Posterior cingulate gyrus (tissue), 11 donors: ENCODE data around the gene CYBA.
"Not testable (repeated sequence)": the region's sequence is repeated elsewhere in the genome, so short reads cannot be mapped to it uniquely, and the experiment has no call there.

ENCODE experiments used
- DNase-seq, 10 donors: peaks; one replicate each; pipeline versions ENCODE4 v3.0.0 to v3.0.0-alpha.2; 2020 to 2021; ENCODE audit warnings: mixed read lengths in 3 of 10
- intact Hi-C: fragments of 100-400 bp; cut with DNase I; formaldehyde crosslinking; loops from one replicate; pipeline ENCODE4 v1.15.1; 2023

Gene CYBA

GRCh38 chr16:88616736-88617135, 34.1 kb downstream of the CYBA start:
- intact Hi-C loops, result no loop called here
- DNase-seq, result no peak

GRCh38 chr16:88616320-88616719, 34.5 kb downstream of the CYBA start:
- DNase-seq, result peak in 1 of 10 donors; percentile 47
- intact Hi-C loops, result no loop called here

DNA sequence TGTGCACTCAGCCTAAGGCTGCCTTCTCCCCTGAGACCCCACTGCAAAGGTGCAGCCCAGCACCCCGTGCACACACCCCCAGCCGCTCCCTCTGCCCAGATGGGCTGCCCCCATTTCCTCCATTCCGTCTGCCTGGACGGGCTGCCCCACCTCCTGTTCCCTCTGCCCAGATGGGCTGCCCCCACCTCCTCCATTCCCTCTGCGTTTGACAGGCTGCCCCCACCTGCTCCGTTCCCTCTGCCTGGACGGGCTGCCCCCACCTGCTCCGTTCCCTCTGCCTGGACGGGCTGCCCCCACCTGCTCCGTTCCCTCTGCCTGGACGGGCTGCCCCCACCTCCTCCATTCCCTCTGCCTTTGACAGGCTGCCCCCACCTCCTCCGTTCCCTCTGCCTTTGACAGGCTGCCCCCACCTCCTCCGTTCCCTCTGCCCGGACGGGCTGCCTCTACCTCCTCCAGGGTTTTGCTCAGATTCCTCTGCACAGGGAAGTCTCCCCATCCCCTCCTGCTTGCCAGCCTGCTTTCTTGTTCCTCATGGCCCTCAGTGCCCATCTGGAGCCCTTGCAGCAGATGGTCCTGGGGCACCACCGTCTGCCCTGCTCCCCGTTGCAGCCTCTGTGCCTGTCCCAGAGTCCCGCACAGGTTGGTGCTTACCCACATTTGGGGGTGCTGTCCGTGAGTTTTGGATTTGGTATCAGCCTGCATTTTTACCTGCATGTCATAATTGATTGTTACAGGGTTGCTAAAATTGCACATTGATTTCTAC, 35.9 kb downstream of the CYBA start:
- DNase-seq, result peak in 1 of 10 donors; percentile 50
- intact Hi-C loops, result no loop called here

DNA sequence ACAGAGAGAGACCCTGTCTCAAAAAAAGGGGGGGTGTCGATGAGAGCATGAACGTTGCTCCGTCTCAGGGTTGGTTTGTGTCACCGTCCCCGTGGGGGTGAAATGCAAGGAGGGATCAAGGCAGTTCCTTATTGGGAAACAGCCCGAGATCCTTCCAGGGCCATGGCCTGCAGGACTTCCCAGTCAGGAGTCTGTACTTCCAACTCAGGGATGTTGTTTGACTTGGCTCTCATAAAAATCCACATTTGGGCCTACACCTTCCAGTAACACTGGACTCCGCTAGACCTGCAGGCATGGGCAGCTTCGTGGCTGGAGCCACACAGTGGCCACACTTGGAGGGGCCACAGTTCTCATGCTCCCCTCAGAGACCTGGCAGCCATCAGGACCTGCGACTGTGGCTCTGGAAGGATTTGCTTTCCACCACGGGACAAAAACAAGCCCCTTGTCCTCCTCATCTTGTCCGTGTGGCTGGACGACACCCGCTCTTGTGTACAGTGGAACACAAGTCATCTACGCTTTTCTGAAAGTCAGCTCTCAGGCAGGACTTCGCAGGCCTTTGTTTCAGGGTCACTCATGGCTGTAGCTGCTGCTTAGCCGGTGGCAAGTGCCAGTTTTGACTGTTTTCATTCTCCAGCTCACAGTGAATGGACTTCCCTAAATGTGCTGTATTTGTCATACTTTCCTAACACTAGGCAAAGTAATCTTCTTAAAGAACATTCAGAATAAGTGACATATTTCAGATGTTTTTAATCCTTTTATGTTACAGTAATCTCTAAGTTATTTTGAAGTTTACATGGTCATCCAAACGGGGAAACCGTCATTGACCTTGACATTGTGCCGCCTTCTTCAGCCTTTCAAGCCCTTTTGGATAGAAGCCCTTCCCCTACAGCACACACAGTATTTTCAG, 36.7 kb downstream of the CYBA start:
- intact Hi-C loops, result no loop called here
- DNase-seq, result no peak

GRCh38 chr16:88613293-88613692, 37.6 kb downstream of the CYBA start:
- no peak for DNase-seq
- intact Hi-C loops, result no loop called here

DNA sequence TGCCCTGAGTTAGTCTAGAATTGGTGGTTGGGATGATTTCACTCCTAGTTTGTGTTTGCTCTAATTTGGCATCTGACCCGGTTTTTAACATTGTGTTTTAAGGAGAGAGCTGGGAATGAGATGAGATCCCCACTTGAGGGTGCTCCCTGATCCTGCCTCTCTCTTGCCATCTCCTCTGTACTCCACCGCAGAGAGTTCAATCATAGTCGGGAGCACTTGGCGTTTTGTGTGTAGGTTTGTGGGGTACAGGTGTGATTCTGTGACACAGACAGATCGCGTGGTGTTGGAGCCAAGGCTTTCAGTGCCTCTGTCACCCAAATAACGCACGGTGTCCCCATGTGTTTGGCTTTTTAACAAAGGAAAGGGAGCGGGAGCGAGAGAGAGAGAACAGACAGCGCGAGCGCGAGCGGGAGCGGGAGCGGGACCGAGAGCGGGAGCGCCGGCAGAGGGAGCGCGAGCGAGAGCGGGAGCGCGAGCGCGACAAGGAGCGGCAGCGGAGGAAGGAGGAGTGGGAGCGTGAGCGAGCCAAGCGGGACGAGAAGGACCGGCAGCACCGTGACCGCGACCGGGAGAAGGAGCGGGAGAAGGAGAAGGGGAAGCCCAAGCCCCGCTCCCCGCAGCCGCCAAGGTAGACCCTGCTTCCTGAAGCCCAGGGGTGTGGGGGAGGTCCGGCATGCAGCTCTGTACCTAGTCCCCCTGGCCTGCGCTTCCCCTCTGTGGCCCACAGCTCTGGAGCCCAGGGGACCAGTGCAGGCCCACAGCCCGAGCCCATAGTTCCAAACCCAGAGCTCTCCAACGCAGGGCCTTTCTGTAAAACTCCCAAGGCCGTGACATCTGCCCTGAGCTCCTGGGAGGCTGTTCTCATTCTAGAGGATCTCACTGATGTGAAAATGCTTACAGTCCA, 39.7 kb downstream of the CYBA start:
- intact Hi-C loops, result no loop called here
- DNase-seq, result peak in 6 of 10 donors; percentile 27 to 90 (median 44)

- no peak for DNase-seq
- intact Hi-C loops, result no loop called here
Measured at GRCh38 chr16:88610080-88610479, 40.8 kb downstream of the CYBA start.

- DNase-seq, result peak in 2 of 10 donors; percentile 23 to 50
- intact Hi-C loops, result not testable (repeated sequence)
Measured at GRCh38 chr16:88609426-88609825, 41.4 kb downstream of the CYBA start.

GRCh38 chr16:88608076-88608475, 42.8 kb downstream of the CYBA start:
- peak in 1 of 10 donors; percentile 19 for DNase-seq
- intact Hi-C loops, result no loop called here

- peak in 8 of 10 donors; percentile 28 to 93 (median 62) for DNase-seq
- intact Hi-C loops, result no loop called here
Measured at GRCh38 chr16:88606148-88606757, 44.6 kb downstream of the CYBA start.

- intact Hi-C loops, result no loop called here
- peak in 3 of 10 donors; percentile 45 to 76 (median 68) for DNase-seq
Measured at GRCh38 chr16:88605186-88606147, 45.4 kb downstream of the CYBA start.

GRCh38 chr16:88602091-88602490, 48.8 kb downstream of the CYBA start:
- intact Hi-C loops, result no loop called here
- peak in 2 of 10 donors; percentile 39 to 79 for DNase-seq

DNA sequence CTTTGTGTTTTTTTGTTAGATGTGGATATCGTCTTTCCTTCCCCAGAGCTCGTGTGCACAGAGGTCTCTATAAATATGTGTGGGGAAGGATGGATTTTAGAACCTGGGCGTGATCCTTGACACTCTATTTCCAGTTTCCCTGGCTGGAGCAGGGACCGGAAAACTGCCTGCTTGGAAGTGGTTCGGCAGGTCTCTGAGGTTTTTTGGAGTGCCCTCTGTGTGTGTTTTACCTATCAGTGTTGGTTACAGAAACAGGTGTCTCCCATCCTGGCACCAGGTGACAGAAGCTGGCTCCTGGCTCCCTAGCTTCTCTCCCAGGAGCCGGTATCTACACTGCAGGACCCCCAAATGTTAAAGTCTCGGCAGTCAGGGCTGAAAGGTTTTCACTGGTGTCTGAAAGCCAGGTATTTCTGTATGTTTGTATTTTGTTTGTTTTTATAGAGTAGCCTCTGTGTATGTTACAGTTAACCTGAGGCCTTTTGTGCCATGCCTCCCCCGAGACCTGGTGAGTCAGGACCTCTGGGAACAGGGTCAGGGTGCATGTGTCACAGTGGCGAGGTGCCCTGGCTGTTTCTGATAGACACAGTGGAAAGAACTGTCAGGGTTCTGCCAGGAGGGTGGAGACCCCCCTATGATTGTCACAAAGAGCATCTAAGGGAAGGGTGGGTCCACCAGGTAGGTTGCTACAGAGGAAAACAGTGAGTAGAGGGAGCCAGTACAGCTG, 49.4 kb downstream of the CYBA start:
- intact Hi-C loops, result no loop called here
- DNase-seq, result peak in 1 of 10 donors; percentile 9

DNA sequence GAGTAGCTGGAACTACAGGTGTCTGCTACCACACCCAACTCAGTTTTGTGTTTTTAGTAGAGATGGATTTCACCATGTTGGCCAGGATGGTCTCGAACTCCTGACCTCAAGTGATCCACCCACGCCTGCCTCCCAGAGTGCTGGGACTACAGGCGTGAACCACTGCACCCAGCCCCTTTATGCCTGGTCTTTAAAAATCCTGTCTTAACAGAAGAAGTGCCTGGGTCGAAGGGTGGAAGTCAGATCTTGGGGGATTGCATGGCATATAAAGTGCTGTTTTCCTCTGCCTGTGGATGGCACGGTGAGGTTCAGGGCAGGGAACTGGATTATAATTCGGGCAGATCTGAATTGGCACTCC, 50.3 kb downstream of the CYBA start:
- DNase-seq, result peak in 2 of 10 donors; percentile 8 to 17
- intact Hi-C loops, result no loop called here

- intact Hi-C loops, result no loop called here
- DNase-seq, result peak in 2 of 10 donors; percentile 36 to 52
Measured at GRCh38 chr16:88599825-88600538, 50.9 kb downstream of the CYBA start.

DNA sequence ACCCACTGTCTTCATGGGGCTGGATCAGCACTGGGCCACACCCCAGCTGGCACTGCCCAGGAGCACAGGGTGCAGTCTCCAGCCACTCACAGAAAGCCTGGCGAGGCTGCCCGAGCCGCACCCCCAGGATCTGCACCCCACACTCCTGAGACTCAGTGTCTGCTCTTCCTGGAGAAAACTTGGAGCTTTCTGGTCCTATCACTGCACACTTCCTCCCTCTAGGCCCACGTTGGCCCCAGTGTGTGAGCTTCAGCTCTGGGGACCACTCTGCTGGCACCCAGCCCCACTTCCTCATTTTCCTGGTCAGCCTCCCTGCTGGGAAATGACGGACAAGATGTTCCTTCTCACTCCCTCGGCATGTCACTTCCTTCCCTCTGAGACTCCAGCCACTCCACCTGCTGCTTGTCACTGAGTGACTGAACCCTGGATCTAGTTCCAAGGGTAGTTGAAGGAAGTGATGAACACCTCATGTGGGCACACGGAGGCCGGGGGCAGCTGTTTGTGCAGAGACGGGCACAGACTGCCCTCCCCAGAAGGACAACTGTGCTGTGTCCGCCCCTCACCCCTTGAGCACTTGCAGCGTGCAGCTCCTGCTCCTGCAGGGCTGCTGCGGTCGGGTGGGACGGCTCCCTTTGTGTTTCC, 51.6 kb downstream of the CYBA start:
- DNase-seq, result peak in 6 of 10 donors; percentile 28 to 87 (median 58)
- intact Hi-C loops, result no loop called here
